HCT116 (cell line): ENCODE measurements around the gene SLC18A2. TPM values are rescaled to one million over a fixed set of nuclear protein-coding genes. Genes with fewer than 3 reads are reported as not detected.

ENCODE experiments used
- ATAC-seq: fragments of 200-7000 bp; cut with Tn5 transposase; 2 replicates; pipeline ENCODE4 v1.9.1; 2020; ENCODE audit warnings: mild to moderate bottlenecking, moderate library complexity
- BruUV-seq: library from RNA; stranded (reverse); fragments of 400-500 nt; replicated peaks from 2 replicates; lab custom pipeline; 2021; lab: Mats Ljungman, UMichigan
- CTCF ChIA-PET: fragments of 300-600 bp; sonication (Branson Sonifier 250); formaldehyde crosslinking; loops from one replicate; lab custom pipeline; 2021; ENCODE audit warnings: antibody characterized with exemption; lab: Charles Lee
- POLR2A ChIA-PET: fragments of 300-600, 350-600 bp; sonication (Branson Sonifier 250); formaldehyde crosslinking; loops from one replicate; lab custom pipeline; 2021; ENCODE audit warnings: antibody characterized with exemption; lab: Charles Lee
- RAD21 ChIA-PET, 2 experiments: fragments of 300-600 bp; sonication (Branson Sonifier 250); formaldehyde crosslinking; loops; one replicate each; lab custom pipeline; 2023; ENCODE audit warnings: low total read pairs in 2 of 2; ENCODE audit not compliant: uncharacterized antibody in 2 of 2, unreplicated experiment in 2 of 2, low non-redundant PET in 1 of 2; lab: Charles Lee
- DNase-seq: peaks from one replicate; pipeline ENCODE4 v3.0.0-alpha.2; 2010; ENCODE audit warnings: low read depth, low spot score
- H2AFZ ChIP-seq: fragments of 200-600 bp; shearing (Covaris generic), sonication (generic); 2 replicates; pipeline ENCODE4 v1.6.1; 2017; ENCODE audit warnings: low read depth, mixed run types, mixed read lengths, antibody characterized with exemption, low read length; ENCODE audit not compliant: poor library complexity, severe bottlenecking
- H3K27ac ChIP-seq: 2 replicates; pipeline ENCODE4 v1.5.1; 2012; ENCODE audit warnings: low read depth, low read length
- H3K27me3 ChIP-seq: fragments of 200-600 bp; sonication (generic); 2 replicates; pipeline ENCODE4 v1.6.1; 2016; ENCODE audit warnings: mixed run types, low read length, mixed read lengths; ENCODE audit not compliant: insufficient read depth
- H3K36me3 ChIP-seq, 2 experiments: fragments of 200-500 bp in 1 of 2; fragments of 200-600 bp in 1 of 2; sonication (Bioruptor generic) in 1 of 2; sonication (generic) in 1 of 2; 2 replicates each; pipeline versions ENCODE4 v1.5.1 to v1.6.1; 2014 to 2016; ENCODE audit warnings: low read length in 2 of 2, inconsistent platforms in 1 of 2, mixed read lengths in 1 of 2, mixed run types in 1 of 2; ENCODE audit not compliant: insufficient read depth in 2 of 2, control insufficient read depth in 1 of 2
- H3K4me1 ChIP-seq, 2 experiments: fragments of 200-600 bp in 1 of 2; sonication (generic) in 1 of 2; 2 replicates each; pipeline versions ENCODE4 v1.5.1 to v1.6.1; 2012 to 2017; ENCODE audit warnings: low read length in 2 of 2, inconsistent platforms in 1 of 2, mild to moderate bottlenecking in 1 of 2, mixed read lengths in 1 of 2, mixed run types in 1 of 2, moderate library complexity in 1 of 2; ENCODE audit not compliant: insufficient read depth in 2 of 2, control insufficient read depth in 1 of 2
- H3K4me2 ChIP-seq: fragments of 200-600 bp; sonication (generic); 2 replicates; pipeline ENCODE4 v1.6.1; 2017; ENCODE audit warnings: mixed run types, low read length, mixed read lengths
- H3K4me3 ChIP-seq, 2 experiments: fragments of 200-600 bp in 1 of 2; sonication (generic) in 1 of 2; replicated peaks in 1 of 2; 2 replicates each; pipeline ENCODE4 v1.5.1; 2011 to 2016; ENCODE audit warnings: low read length in 2 of 2, control low read depth in 1 of 2, low read depth in 1 of 2, mild to moderate bottlenecking in 1 of 2, mixed read lengths in 1 of 2, mixed run types in 1 of 2
- H3K79me2 ChIP-seq: fragments of 200-600 bp; sonication (generic); 2 replicates; pipeline ENCODE4 v1.6.1; 2017; ENCODE audit warnings: mild to moderate bottlenecking, mixed run types, low read length, moderate library complexity, mixed read lengths; ENCODE audit not compliant: insufficient read depth
- H3K9ac ChIP-seq: fragments of 200-600 bp; sonication (generic); 2 replicates; pipeline ENCODE4 v1.6.1; 2016; ENCODE audit warnings: low read length, mixed read lengths
- H3K9me2 ChIP-seq: fragments of 200-600 bp; sonication (generic), shearing (Covaris generic); 2 replicates; pipeline ENCODE4 v1.6.1; 2017; ENCODE audit warnings: mixed run types, mild to moderate bottlenecking, moderate library complexity; ENCODE audit not compliant: insufficient read depth
- H3K9me3 ChIP-seq, 2 experiments: fragments of 200-500 bp in 1 of 2; fragments of 200-600 bp in 1 of 2; sonication (Bioruptor generic) in 1 of 2; sonication (generic) in 1 of 2; 2 replicates each; pipeline ENCODE4 v1.6.1; 2014 to 2017; ENCODE audit warnings: low read length in 2 of 2, mixed read lengths in 2 of 2, inconsistent platforms in 1 of 2, low read depth in 1 of 2, mild to moderate bottlenecking in 1 of 2, mixed run types in 1 of 2, moderate library complexity in 1 of 2; ENCODE audit not compliant: control insufficient read depth in 1 of 2, insufficient read depth in 1 of 2
- H4K20me1 ChIP-seq: fragments of 200-600 bp; sonication (generic), shearing (Covaris generic); 2 replicates; pipeline ENCODE4 v1.6.1; 2017; ENCODE audit warnings: mixed run types, mild to moderate bottlenecking, moderate library complexity; ENCODE audit not compliant: insufficient read depth
- CTCF ChIP-seq, 3 experiments: fragments of 200-600 bp in 1 of 3; sonication (generic) in 1 of 3; IDR thresholded peaks in 2 of 3; conservative IDR thresholded peaks in 1 of 3; 2 replicates each; pipeline ENCODE4 v1.5.1; 2012 to 2017; ENCODE audit warnings: low read depth in 2 of 3, low read length in 2 of 3, antibody characterized with exemption in 1 of 3, borderline replicate concordance in 1 of 3, control low read depth in 1 of 3, mild to moderate bottlenecking in 1 of 3, mixed read lengths in 1 of 3, mixed run types in 1 of 3, moderate library complexity in 1 of 3; ENCODE audit not compliant: insufficient read depth in 1 of 3
- EGR1 ChIP-seq: IDR thresholded peaks from 2 replicates; pipeline ENCODE4 v1.6.1; 2012; ENCODE audit warnings: low read depth
- EZH2 ChIP-seq: fragments of 200-600 bp; sonication (generic); IDR thresholded peaks from 2 replicates; pipeline ENCODE4 v1.6.1; 2017; ENCODE audit warnings: antibody characterized with exemption, mixed run types
- MAX ChIP-seq: IDR thresholded peaks from 2 replicates; pipeline ENCODE4 v1.6.1; 2012
- POLR2AphosphoS5 ChIP-seq: IDR thresholded peaks from 2 replicates; pipeline ENCODE4 v1.6.1; 2011; ENCODE audit warnings: mild to moderate bottlenecking, low read depth, low read length, moderate library complexity
- SP1 ChIP-seq: IDR thresholded peaks from 2 replicates; pipeline ENCODE4 v1.6.1; 2012; ENCODE audit warnings: low read depth
- YY1 ChIP-seq: IDR thresholded peaks from 2 replicates; pipeline ENCODE4 v1.6.1; 2011; ENCODE audit warnings: low read length, low read depth, moderate library complexity, mild to moderate bottlenecking; ENCODE audit not compliant: insufficient replicate concordance; ENCODE audit errors: extremely low read depth
- intact Hi-C: fragments of 100-400 bp; cut with micrococcal nuclease; formaldehyde crosslinking; loops from 2 replicates; pipeline ENCODE4 v1.10.0; 2022
- total RNA-seq: library from RNA; stranded (reverse); gene quantifications from one replicate; pipeline ENCODE4 v1.2.1, GENCODE V29; 2021; ENCODE audit not compliant: unreplicated experiment
- TF ChIP-seq, protein P1 (sequence below): IDR thresholded peaks from 2 replicates; pipeline ENCODE4 v1.6.1; 2012; ENCODE audit warnings: low read depth

SLC18A2 gene
- total RNA-seq, 1 experiment from 2014 or later: not detected

DNA sequence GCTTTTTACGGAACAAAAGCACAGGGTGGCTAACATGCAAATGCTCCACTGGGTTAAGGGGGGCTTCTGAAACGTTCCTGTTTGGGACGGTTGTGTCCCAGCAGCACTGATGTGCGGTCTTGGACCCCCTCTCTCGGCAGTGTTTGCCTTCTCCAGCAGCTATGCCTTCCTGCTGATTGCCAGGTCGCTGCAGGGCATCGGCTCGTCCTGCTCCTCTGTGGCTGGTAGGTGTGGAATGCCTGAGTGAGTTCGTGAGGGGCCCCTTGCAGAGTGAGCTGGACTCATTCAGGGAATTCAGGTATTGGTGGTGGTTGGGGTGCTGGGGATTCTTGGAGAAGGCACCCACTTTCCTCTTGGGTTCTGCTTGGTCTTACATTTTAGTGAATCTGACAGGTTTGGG, 13.0 kb downstream of the SLC18A2 start:
- ChIA-PET CTCF (no interaction called here), POLR2A (no interaction called here)
- Histone ChIP-seq H3K9ac (no peak overlapping the region), H3K9me3 (no peaks in the 10 kb centered on the region), H2AFZ (no peak overlapping the region), H3K27me3 (peaks cover 23% of the 10 kb centered on the region), H3K79me2 (no peaks in the 10 kb centered on the region), H3K4me3 (no peak overlapping the region), H4K20me1 (no peaks in the 10 kb centered on the region), H3K36me3 (no peaks in the 10 kb centered on the region), H3K9me2 (no peaks in the 10 kb centered on the region)
- TF ChIP-seq EZH2 (no peak), MAX (no peak), YY1 (no peak), POLR2AphosphoS5 (no peak), SP1 (no peak), EGR1 (no peak), CTCF (IDR thresholded peaks at IDR 0.05 in 2 of 3, conservative IDR thresholded peaks at IDR 0.05 in 1 of 3; ENCODE audit: borderline replicate concordance in 1 of 3, insufficient read depth in 1 of 3, low read depth in 2 of 3, low read length in 2 of 3) (no peak)
- TF ChIP-seq, protein P1, sequence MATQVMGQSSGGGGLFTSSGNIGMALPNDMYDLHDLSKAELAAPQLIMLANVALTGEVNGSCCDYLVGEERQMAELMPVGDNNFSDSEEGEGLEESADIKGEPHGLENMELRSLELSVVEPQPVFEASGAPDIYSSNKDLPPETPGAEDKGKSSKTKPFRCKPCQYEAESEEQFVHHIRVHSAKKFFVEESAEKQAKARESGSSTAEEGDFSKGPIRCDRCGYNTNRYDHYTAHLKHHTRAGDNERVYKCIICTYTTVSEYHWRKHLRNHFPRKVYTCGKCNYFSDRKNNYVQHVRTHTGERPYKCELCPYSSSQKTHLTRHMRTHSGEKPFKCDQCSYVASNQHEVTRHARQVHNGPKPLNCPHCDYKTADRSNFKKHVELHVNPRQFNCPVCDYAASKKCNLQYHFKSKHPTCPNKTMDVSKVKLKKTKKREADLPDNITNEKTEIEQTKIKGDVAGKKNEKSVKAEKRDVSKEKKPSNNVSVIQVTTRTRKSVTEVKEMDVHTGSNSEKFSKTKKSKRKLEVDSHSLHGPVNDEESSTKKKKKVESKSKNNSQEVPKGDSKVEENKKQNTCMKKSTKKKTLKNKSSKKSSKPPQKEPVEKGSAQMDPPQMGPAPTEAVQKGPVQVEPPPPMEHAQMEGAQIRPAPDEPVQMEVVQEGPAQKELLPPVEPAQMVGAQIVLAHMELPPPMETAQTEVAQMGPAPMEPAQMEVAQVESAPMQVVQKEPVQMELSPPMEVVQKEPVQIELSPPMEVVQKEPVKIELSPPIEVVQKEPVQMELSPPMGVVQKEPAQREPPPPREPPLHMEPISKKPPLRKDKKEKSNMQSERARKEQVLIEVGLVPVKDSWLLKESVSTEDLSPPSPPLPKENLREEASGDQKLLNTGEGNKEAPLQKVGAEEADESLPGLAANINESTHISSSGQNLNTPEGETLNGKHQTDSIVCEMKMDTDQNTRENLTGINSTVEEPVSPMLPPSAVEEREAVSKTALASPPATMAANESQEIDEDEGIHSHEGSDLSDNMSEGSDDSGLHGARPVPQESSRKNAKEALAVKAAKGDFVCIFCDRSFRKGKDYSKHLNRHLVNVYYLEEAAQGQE: no peak
- TF ChIP-seq, all 23 proteins: peak for 0
- no peak for DNase-seq
- Histone ChIP-seq H3K4me2 (no peak overlapping the region), H3K4me1 (no peaks in the 10 kb centered on the region), H3K27ac (no peak overlapping the region)
- intact Hi-C loops: no loop called here
- no peak for ATAC-seq
- RAD21 ChIA-PET: no interaction called here
- BruUV-seq: no TSS peak
